ENCODE measurements around the gene RTN4.

DNA sequence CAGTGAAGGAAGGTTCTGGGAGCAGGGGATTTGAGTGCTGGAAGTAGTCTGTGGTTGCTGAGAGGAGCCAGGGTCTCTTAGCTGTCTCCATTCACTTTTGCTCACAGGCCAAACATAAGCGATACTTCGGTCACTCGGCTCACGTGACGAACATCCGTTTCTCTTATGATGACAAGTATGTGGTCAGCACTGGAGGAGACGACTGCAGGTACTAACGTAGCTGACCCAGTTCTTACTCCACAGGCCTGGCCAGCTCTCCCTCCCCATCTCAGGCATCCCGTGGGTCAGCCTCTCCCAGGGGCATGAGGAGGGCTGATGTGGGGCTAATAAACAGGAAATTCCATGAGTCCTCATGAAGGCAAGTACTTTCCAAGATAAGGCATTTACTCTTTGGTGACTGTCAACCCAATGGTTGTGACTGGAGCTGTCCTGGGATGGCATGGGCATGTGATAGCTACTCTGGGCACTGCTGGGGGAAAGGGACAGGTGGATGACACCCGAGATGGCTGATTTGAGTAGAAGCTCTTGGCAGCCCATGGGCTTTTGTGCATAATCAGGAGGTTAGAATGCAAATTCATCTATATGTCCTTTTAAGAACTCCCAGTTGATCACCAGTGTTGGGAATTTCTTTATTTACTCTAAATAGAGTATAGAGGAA lies 81.6 kb downstream of the RTN4 start:
- TF ChIP-seq, protein P1, sequence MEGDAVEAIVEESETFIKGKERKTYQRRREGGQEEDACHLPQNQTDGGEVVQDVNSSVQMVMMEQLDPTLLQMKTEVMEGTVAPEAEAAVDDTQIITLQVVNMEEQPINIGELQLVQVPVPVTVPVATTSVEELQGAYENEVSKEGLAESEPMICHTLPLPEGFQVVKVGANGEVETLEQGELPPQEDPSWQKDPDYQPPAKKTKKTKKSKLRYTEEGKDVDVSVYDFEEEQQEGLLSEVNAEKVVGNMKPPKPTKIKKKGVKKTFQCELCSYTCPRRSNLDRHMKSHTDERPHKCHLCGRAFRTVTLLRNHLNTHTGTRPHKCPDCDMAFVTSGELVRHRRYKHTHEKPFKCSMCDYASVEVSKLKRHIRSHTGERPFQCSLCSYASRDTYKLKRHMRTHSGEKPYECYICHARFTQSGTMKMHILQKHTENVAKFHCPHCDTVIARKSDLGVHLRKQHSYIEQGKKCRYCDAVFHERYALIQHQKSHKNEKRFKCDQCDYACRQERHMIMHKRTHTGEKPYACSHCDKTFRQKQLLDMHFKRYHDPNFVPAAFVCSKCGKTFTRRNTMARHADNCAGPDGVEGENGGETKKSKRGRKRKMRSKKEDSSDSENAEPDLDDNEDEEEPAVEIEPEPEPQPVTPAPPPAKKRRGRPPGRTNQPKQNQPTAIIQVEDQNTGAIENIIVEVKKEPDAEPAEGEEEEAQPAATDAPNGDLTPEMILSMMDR (IDR thresholded peaks at IDR 0.05; ENCODE audit: low read length): no peak
- TF ChIP-seq EZH2 (IDR thresholded peaks at IDR 0.05; ENCODE audit: borderline replicate concordance, low read length): no peak
